GM19397 (cell line): ENCODE results near the gene SSBP4.
"Not testable (repeated sequence)": the region's sequence is repeated elsewhere in the genome, so short reads cannot be mapped to it uniquely, and the experiment has no call there.

Source experiments
- ATAC-seq: cut with Tn5 transposase; IDR thresholded peaks from one replicate; pipeline ENCODE4 v1.9.1; 2021; ENCODE audit warnings: mild to moderate bottlenecking, moderate library complexity; ENCODE audit not compliant: unreplicated experiment

SSBP4 gene

GRCh38 chr19:18392926-18393325, 26.3 kb upstream of the SSBP4 start:
- no peak for ATAC-seq

- no peak for ATAC-seq
Measured at GRCh38 chr19:18393836-18394235, 25.4 kb upstream of the SSBP4 start.

- ATAC-seq: no peak
Measured at GRCh38 chr19:18396471-18397241, 22.5 kb upstream of the SSBP4 start.

- no peak for ATAC-seq
Measured at GRCh38 chr19:18397242-18398202, 21.7 kb upstream of the SSBP4 start, which contains the start of gene LRRC25. LRRC25 (minus strand) TSS chr19:18397622; CDS start chr19:18396963, 659 bp downstream.

- ATAC-seq: no peak
Measured at GRCh38 chr19:18399008-18399407, 20.2 kb upstream of the SSBP4 start.

GRCh38 chr19:18401580-18402112, 17.6 kb upstream of the SSBP4 start:
- no peak for ATAC-seq

GRCh38 chr19:18402455-18403248, 16.5 kb upstream of the SSBP4 start:
- ATAC-seq: not testable (repeated sequence)

GRCh38 chr19:18405754-18406153, 13.4 kb upstream of the SSBP4 start:
- ATAC-seq: not testable (repeated sequence)

GRCh38 chr19:18406749-18407148, 12.4 kb upstream of the SSBP4 start:
- no peak for ATAC-seq

GRCh38 chr19:18408053-18408476, 11.1 kb upstream of the SSBP4 start:
- no peak for ATAC-seq

GRCh38 chr19:18412610-18413239, 6.5 kb upstream of the SSBP4 start:
- no peak for ATAC-seq

GRCh38 chr19:18414504-18415177, 4.6 kb upstream of the SSBP4 start:
- no peak for ATAC-seq

- ATAC-seq: no peak
Measured at GRCh38 chr19:18415178-18415867, 3.9 kb upstream of the SSBP4 start.

GRCh38 chr19:18416778-18417249, 2.4 kb upstream of the SSBP4 start:
- no peak for ATAC-seq

GRCh38 chr19:18417250-18418028, 1.8 kb upstream of the SSBP4 start:
- ATAC-seq: no peak

- ATAC-seq: no peak
Measured at GRCh38 chr19:18418029-18418482, 1.1 kb upstream of the SSBP4 start.

- no peak for ATAC-seq
Measured at GRCh38 chr19:18418483-18419194, 559 bp upstream of the SSBP4 start.
